Lung (tissue), 12 donors: Measurements from ENCODE around the gene DAGLA. TPM values are rescaled to one million over a fixed set of nuclear protein-coding genes. Genes with fewer than 3 reads are reported as not detected.

Source experiments
- ATAC-seq: fragments of 200-7000 bp; cut with Tn5 transposase; one replicate; pipeline ENCODE4 v1.9.1; 2020; ENCODE audit warnings: moderate number of reproducible peaks; ENCODE audit not compliant: insufficient read depth, low FRiP score
- DNase-seq, 3 donors: peaks; one replicate each; pipeline ENCODE4 v3.0.0-alpha.2; 2013 to 2017
- H3K27ac ChIP-seq, 2 donors: one replicate each; pipeline ENCODE4 v1.5.1; 2013; ENCODE audit warnings: mild to moderate bottlenecking in 2 of 2, moderate library complexity in 2 of 2, control low read depth in 1 of 2, inconsistent platforms in 1 of 2, low read depth in 1 of 2, low read length in 1 of 2
- H3K27me3 ChIP-seq, 3 donors: one replicate each; pipeline ENCODE4 v1.5.1; 2013; ENCODE audit warnings: low read length in 2 of 3; ENCODE audit not compliant: control insufficient read depth in 3 of 3, insufficient read depth in 3 of 3
- H3K36me3 ChIP-seq, 4 donors: one replicate each; pipeline ENCODE4 v1.5.1; 2013; ENCODE audit warnings: low read length in 4 of 4, mild to moderate bottlenecking in 1 of 4, moderate library complexity in 1 of 4; ENCODE audit not compliant: control insufficient read depth in 4 of 4, insufficient read depth in 4 of 4
- H3K4me1 ChIP-seq, 5 donors: one replicate each; pipeline ENCODE4 v1.5.1; 2013; ENCODE audit warnings: low read length in 5 of 5, mild to moderate bottlenecking in 2 of 5, moderate library complexity in 1 of 5; ENCODE audit not compliant: control insufficient read depth in 5 of 5, insufficient read depth in 5 of 5
- H3K4me3 ChIP-seq: one replicate; pipeline ENCODE4 v1.5.1; 2013; ENCODE audit warnings: mild to moderate bottlenecking, control low read depth, moderate library complexity
- H3K9ac ChIP-seq, 2 donors: one replicate each; pipeline ENCODE4 v1.5.1; 2013; ENCODE audit warnings: low read length in 2 of 2, control low read depth in 1 of 2; ENCODE audit not compliant: insufficient read depth in 1 of 2
- H3K9me3 ChIP-seq, 4 donors: one replicate each; pipeline ENCODE4 v1.5.1; 2013; ENCODE audit warnings: low read length in 3 of 4, mild to moderate bottlenecking in 1 of 4, moderate library complexity in 1 of 4; ENCODE audit not compliant: control insufficient read depth in 4 of 4, insufficient read depth in 3 of 4
- CTCF ChIP-seq: IDR thresholded peaks from 2 replicates; pipeline ENCODE4 v1.5.1; 2012; ENCODE audit warnings: mild to moderate bottlenecking; ENCODE audit errors: control extremely low read depth, extremely low read depth
- WGBS, 2 donors: extraction: QIAGEN DNeasy Blood & Tissue Kit; methylation state at CpG; one replicate each; pipeline ENCODE4 v1.1.7; 2013; 5-methylcytosine and 5-hydroxymethylcytosine counted together
- polyA plus RNA-seq, 2 donors: library from polyadenylated mRNA; stranded (reverse); fragments of 200-250 nt; gene quantifications; one replicate each; pipeline ENCODE4 v1.2.1, GENCODE V29; 2013
- total RNA-seq, 2 donors: library from RNA; depleted of rRNA in 1 of 2; stranded (reverse); fragments of >200 nt in 1 of 2; gene quantifications; one replicate each; pipeline ENCODE4 v1.2.1, GENCODE V29; 2014 to 2021
- donor health status: control.
- donor health status: control.
- donor health status: Bipolar disorder and iron deficiency.
- donor health status: healthy.
- donor health status: DM: yes; HTN: yes; CAD: no.

The DAGLA gene
- total and polyA plus RNA-seq, 4 donors, result 1.5 to 7.5 (median 2.9) TPM

GRCh38 chr11:61702701-61703312 lies 22.6 kb downstream of the DAGLA start:
- peaks cover 0 to 17% (median 9%) of the 10 kb centered on the region in 5 donors for H3K4me1 ChIP-seq
- DNase-seq, result no peak
- H3K9me3 ChIP-seq, result no peaks in the 10 kb centered on the region
- no peak overlapping the region for H3K4me3 ChIP-seq
- H3K36me3 ChIP-seq, result no peaks in the 10 kb centered on the region
- peaks cover 0 to 9% (median 2%) of the 10 kb centered on the region in 3 donors for H3K27me3 ChIP-seq
- TF ChIP-seq CTCF, result no peak
- 44 to 66% methylated on average over 11 of the region's 11 CpGs for WGBS, 2 donors
- no peak overlapping the region for H3K27ac ChIP-seq
- H3K9ac ChIP-seq, result no peak overlapping the region
- ATAC-seq, result no peak

- no peak overlapping the region for H3K9ac ChIP-seq
- no peak overlapping the region for H3K27ac ChIP-seq
- no peaks in the 10 kb centered on the region for H3K9me3 ChIP-seq
- no peak for TF ChIP-seq CTCF
- no peaks in the 10 kb centered on the region for H3K36me3 ChIP-seq
- peaks cover 0 to 9% (median 2%) of the 10 kb centered on the region in 3 donors for H3K27me3 ChIP-seq
- ATAC-seq (no peak), DNase-seq (no peak)
- no peak overlapping the region for H3K4me3 ChIP-seq
- H3K4me1 ChIP-seq, result peaks cover 0 to 3% (median 0%) of the 10 kb centered on the region in 5 donors
- WGBS, 2 donors, result 75 to 87% methylated on average over 15 of the region's 15 CpGs
Observed at GRCh38 chr11:61704838-61705237, 24.6 kb downstream of the DAGLA start.

- Histone ChIP-seq H3K4me3 (no peak overlapping the region), H3K36me3 (no peaks in the 10 kb centered on the region), H3K27ac (no peak overlapping the region), H3K9ac (no peak overlapping the region), H3K27me3 (peaks cover 0 to 9% (median 2%) of the 10 kb centered on the region in 3 donors), H3K9me3 (no peaks in the 10 kb centered on the region), H3K4me1 (no peaks in the 10 kb centered on the region)
- ATAC-seq, result no peak
- no peak for TF ChIP-seq CTCF
- DNase-seq, result no peak
- 87 to 92% methylated on average over 27 of the region's 27 CpGs for WGBS, 2 donors
Observed at GRCh38 chr11:61706452-61707400, 26.5 kb downstream of the DAGLA start.
